H9 (cell line): ENCODE data around the gene RABGAP1. TPM values are rescaled to one million over a fixed set of nuclear protein-coding genes. Genes with fewer than 3 reads are reported as not detected.

Experiments used
- DNase-seq: peaks from one replicate; pipeline ENCODE4 v3.0.0-alpha.2; 2017
- H2AFZ ChIP-seq: one replicate; pipeline ENCODE4 v1.6.1; 2013; ENCODE audit warnings: mild to moderate bottlenecking, low read length, control low read depth, moderate library complexity
- H2AK5ac ChIP-seq: 2 replicates; pipeline ENCODE4 v1.6.1; 2013; ENCODE audit warnings: low read length, control low read depth, mixed read lengths; ENCODE audit not compliant: insufficient read length
- H2BK120ac ChIP-seq: one replicate; pipeline ENCODE4 v1.6.1; 2013; ENCODE audit warnings: low read depth, mild to moderate bottlenecking, low read length, control low read depth, inconsistent platforms; ENCODE audit not compliant: poor library complexity, severe bottlenecking
- H2BK12ac ChIP-seq: 2 replicates; pipeline ENCODE4 v1.6.1; 2013; ENCODE audit warnings: low read length, control low read depth, mixed read lengths, low read depth; ENCODE audit not compliant: insufficient read length
- H2BK15ac ChIP-seq: 2 replicates; pipeline ENCODE4 v1.6.1; 2013; ENCODE audit warnings: low read depth, low read length, control low read depth
- H2BK20ac ChIP-seq: one replicate; pipeline ENCODE4 v1.6.1; 2013; ENCODE audit warnings: low read depth, mild to moderate bottlenecking, low read length, control low read depth, inconsistent platforms; ENCODE audit not compliant: poor library complexity, severe bottlenecking
- H2BK5ac ChIP-seq: 2 replicates; pipeline ENCODE4 v1.6.1; 2013; ENCODE audit warnings: low read length, control low read depth, mixed read lengths; ENCODE audit not compliant: insufficient read length
- H3K14ac ChIP-seq: 2 replicates; pipeline ENCODE4 v1.6.1; 2013; ENCODE audit warnings: low read length, control low read depth; ENCODE audit not compliant: insufficient read depth
- H3K18ac ChIP-seq: 2 replicates; pipeline ENCODE4 v1.6.1; 2013; ENCODE audit warnings: low read depth, mild to moderate bottlenecking, mixed read lengths, low read length, control low read depth; ENCODE audit not compliant: insufficient read length
- H3K23ac ChIP-seq: 2 replicates; pipeline ENCODE4 v1.6.1; 2013; ENCODE audit warnings: low read length, control low read depth, mixed read lengths, low read depth; ENCODE audit not compliant: insufficient read length
- H3K23me2 ChIP-seq: 2 replicates; pipeline ENCODE4 v1.6.1; 2013; ENCODE audit warnings: low read depth, mild to moderate bottlenecking, mixed read lengths, low read length, control low read depth; ENCODE audit not compliant: insufficient read length, poor library complexity, severe bottlenecking
- H3K27ac ChIP-seq: 2 replicates; pipeline ENCODE4 v1.5.1; 2013; ENCODE audit warnings: low read length, control low read depth, mixed read lengths, low read depth; ENCODE audit not compliant: insufficient read length
- H3K27me3 ChIP-seq: 2 replicates; pipeline ENCODE4 v1.6.1; 2013; ENCODE audit warnings: low read length, control low read depth, inconsistent platforms; ENCODE audit not compliant: insufficient read depth
- H3K4ac ChIP-seq: 2 replicates; pipeline ENCODE4 v1.6.1; 2013; ENCODE audit warnings: low read depth, mild to moderate bottlenecking, control low read depth, inconsistent platforms, low read length, moderate library complexity
- H3K4me1 ChIP-seq: 2 replicates; pipeline ENCODE4 v1.6.1; 2013; ENCODE audit warnings: low read length, control low read depth, inconsistent platforms; ENCODE audit not compliant: insufficient read depth
- H3K4me2 ChIP-seq: 2 replicates; pipeline ENCODE4 v1.6.1; 2013; ENCODE audit warnings: low read length, control low read depth, mixed read lengths; ENCODE audit not compliant: insufficient read length, insufficient read depth
- H3K56ac ChIP-seq: 2 replicates; pipeline ENCODE4 v1.6.1; 2013; ENCODE audit warnings: low read depth, mild to moderate bottlenecking, mixed read lengths, low read length, control low read depth; ENCODE audit not compliant: insufficient read length
- H3K79me1 ChIP-seq: 2 replicates; pipeline ENCODE4 v1.6.1; 2013; ENCODE audit warnings: low read depth, mild to moderate bottlenecking, moderate library complexity, low read length, control low read depth, inconsistent platforms; ENCODE audit not compliant: insufficient read depth, poor library complexity, severe bottlenecking
- H3K79me2 ChIP-seq: 2 replicates; pipeline ENCODE4 v1.6.1; 2013; ENCODE audit warnings: low read length, control low read depth, inconsistent platforms; ENCODE audit not compliant: insufficient read depth
- H3K9ac ChIP-seq: 2 replicates; pipeline ENCODE4 v1.6.1; 2013; ENCODE audit warnings: low read length, control low read depth, mixed read lengths; ENCODE audit not compliant: insufficient read length; ENCODE audit errors: extremely low read depth
- H3K9me3 ChIP-seq: one replicate; pipeline ENCODE4 v1.6.1; 2013; ENCODE audit warnings: low read depth, low read length, inconsistent platforms; ENCODE audit not compliant: control insufficient read depth
- H3T11ph ChIP-seq: one replicate; pipeline ENCODE4 v1.6.1; 2013; ENCODE audit warnings: mild to moderate bottlenecking, low read length, control low read depth, inconsistent platforms
- H4K20me1 ChIP-seq: one replicate; pipeline ENCODE4 v1.6.1; 2013; ENCODE audit not compliant: control insufficient read depth, insufficient read length, insufficient read depth
- H4K5ac ChIP-seq: 2 replicates; pipeline ENCODE4 v1.6.1; 2013; ENCODE audit warnings: low read depth, mild to moderate bottlenecking, mixed read lengths, low read length, control low read depth; ENCODE audit not compliant: insufficient read length
- H4K8ac ChIP-seq: replicated peaks from 2 replicates; pipeline ENCODE4 v1.6.1; 2013; ENCODE audit warnings: low read length, control low read depth, mixed read lengths, low read depth; ENCODE audit not compliant: insufficient read length
- H4K91ac ChIP-seq: 2 replicates; pipeline ENCODE4 v1.6.1; 2013; ENCODE audit warnings: low read depth, mild to moderate bottlenecking, moderate library complexity, mixed read lengths, low read length, control low read depth; ENCODE audit not compliant: insufficient read length
- H3K27ac Mint-ChIP-seq, 3 experiments: 2 replicates in 2 of 3; 3 replicates in 1 of 3; pipeline ENCODE4 v1.8.0; 2020 to 2021; ENCODE audit warnings: mixed read lengths in 3 of 3, mild to moderate bottlenecking in 1 of 3, moderate library complexity in 1 of 3
- H3K27me3 Mint-ChIP-seq: 2 replicates; pipeline ENCODE4 v1.8.0; 2021; ENCODE audit warnings: low read depth, mild to moderate bottlenecking, moderate library complexity, mixed read lengths
- H3K36me3 Mint-ChIP-seq, 3 experiments: 2 replicates in 2 of 3; 3 replicates in 1 of 3; pipeline ENCODE4 v1.8.0; 2020 to 2021; ENCODE audit warnings: low read depth in 3 of 3, mixed read lengths in 3 of 3; ENCODE audit not compliant: insufficient read depth in 1 of 3
- H3K4me1 Mint-ChIP-seq, 2 experiments: 2 replicates each; pipeline ENCODE4 v1.8.0; 2020; ENCODE audit warnings: mixed read lengths in 2 of 2
- H3K4me3 Mint-ChIP-seq, 2 experiments: 2 replicates in 1 of 2; 3 replicates in 1 of 2; pipeline ENCODE4 v1.8.0; 2020 to 2021; ENCODE audit warnings: mild to moderate bottlenecking in 2 of 2, mixed read lengths in 2 of 2, moderate library complexity in 1 of 2
- H3K9me3 Mint-ChIP-seq, 2 experiments: 2 replicates in 1 of 2; 3 replicates in 1 of 2; pipeline ENCODE4 v1.8.0; 2020; ENCODE audit warnings: mild to moderate bottlenecking in 2 of 2, mixed read lengths in 2 of 2, moderate library complexity in 1 of 2
- CTCF ChIP-seq: fragments of 200-600 bp; sonication (generic); conservative IDR thresholded peaks from 3 replicates; pipeline ENCODE4 v1.8.0; 2021; ENCODE audit warnings: antibody characterized with exemption, mild to moderate bottlenecking
- WGBS: extraction: QIAGEN DNeasy Blood & Tissue Kit; methylation state at CpG from one replicate; pipeline ENCODE4 v1.1.7; 2013; ENCODE audit warnings: missing lambda C conversion rate, low lambda C conversion rate, mixed read lengths; ENCODE audit not compliant: insufficient read length; ENCODE audit errors: extremely low coverage; 5-methylcytosine and 5-hydroxymethylcytosine counted together
- total RNA-seq: library from RNA; stranded (reverse); gene quantifications from 2 replicates; pipeline ENCODE4 v1.2.1, GENCODE V29; 2021

RABGAP1 gene
- total RNA-seq, 1 experiment from 2014 or later = 31.6 TPM

- no peak overlapping the region for H2BK120ac ChIP-seq
- no peak overlapping the region for H3K14ac ChIP-seq
- H2BK20ac ChIP-seq = no peak overlapping the region
- Mint-ChIP-seq H3K4me1 (no peaks in the 10 kb centered on the region), H3K4me3 (no peak overlapping the region), H3K36me3 (peaks cover 20 to 65% (median 56%) of the 10 kb centered on the region in 3 experiments; a peak in 6 of 7 replicates), H3K9me3 (no peaks in the 10 kb centered on the region), H3K27me3 (no peaks in the 10 kb centered on the region), H3K27ac (peak overlapping the region in 2 of 3 experiments; percentile 16 to 75; a peak in 3 of 7 replicates)
- H4K20me1 ChIP-seq = no peaks in the 10 kb centered on the region
- no peak overlapping the region for H2BK5ac ChIP-seq
- H3K4me1 ChIP-seq = no peaks in the 10 kb centered on the region
- H2BK15ac ChIP-seq = no peak overlapping the region
- DNase-seq = no peak
- TF ChIP-seq CTCF = no peak
- no peaks in the 10 kb centered on the region for H3K79me2 ChIP-seq
- H3K4me2 ChIP-seq = no peak overlapping the region
- WGBS = no CpG with 5 or more reads among the region's 8 CpGs
- no peaks in the 10 kb centered on the region for H3K27me3 ChIP-seq
- no peak overlapping the region for H2AFZ ChIP-seq
- H3K23me2 ChIP-seq = no peaks in the 10 kb centered on the region
- H2BK12ac ChIP-seq = no peak overlapping the region
- H3K23ac ChIP-seq = no peak overlapping the region
- H3K18ac ChIP-seq = no peak overlapping the region
- H3K79me1 ChIP-seq = no peaks in the 10 kb centered on the region
- H4K91ac ChIP-seq = no peak overlapping the region
- H2AK5ac ChIP-seq = no peak overlapping the region
- H3K9me3 ChIP-seq = no peaks in the 10 kb centered on the region
- H3K56ac ChIP-seq = no peak overlapping the region
- no peak overlapping the region for H4K8ac ChIP-seq
- no peak overlapping the region for H3K9ac ChIP-seq
- H3K27ac ChIP-seq = no peak overlapping the region
- H4K5ac ChIP-seq = no peak overlapping the region
- no peak overlapping the region for H3K4ac ChIP-seq
- no peak overlapping the region for H3T11ph ChIP-seq
Observed at GRCh38 chr9:123090198-123090896, 149.5 kb downstream of the RABGAP1 start.
